ENCODE measurements around the gene CARD9. TPM values are rescaled to one million over a fixed set of nuclear protein-coding genes. Genes with fewer than 3 reads are reported as not detected.

CARD9 gene
- total RNA-seq, 4 donors from 2014 or later, result 1.1 to 5.6 (median 2.0) TPM

GRCh38 chr9:136370687-136371532 lies 2.6 kb downstream of the CARD9 start:
- DNase-seq, result no peak
- no peaks in the 10 kb centered on the region for H3K36me3 ChIP-seq
- H3K9me3 ChIP-seq, result no peaks in the 10 kb centered on the region
- no peaks in the 10 kb centered on the region for H3K27me3 ChIP-seq
- intact Hi-C loops (cut with DNase I; ENCODE audit: low total_unique reads), result no loop called here
- TF ChIP-seq CTCF (IDR thresholded peaks at IDR 0.05) (no peak), POLR2AphosphoS5 (IDR thresholded peaks at IDR 0.05) (no peak), POLR2A (IDR thresholded peaks at IDR 0.05) (no peak), EP300 (IDR thresholded peaks at IDR 0.05; ENCODE audit: low read depth) (no peak)
- in situ Hi-C loops (cut with MboI; ENCODE audit: low pct_ligation_motif_present in 1 of 4, low pct_unique_long_range_greater_than_20kb in 1 of 4, low sequenced_read_pairs in 3 of 4), result no loop called here
- 94% methylated on average over 45 of the region's 54 CpGs; no CpG with 5 or more reads in 1 of the 2 donors for WGBS, 2 donors (ENCODE audit: low coverage in 1 of 2)
- H3K4me1 ChIP-seq, result peaks cover 0 to 12% (median 6%) of the 10 kb centered on the region in 4 donors
- H3K4me3 ChIP-seq, result no peak overlapping the region
- H3K27ac ChIP-seq, result no peak overlapping the region

- DNase-seq, result no peak
- intact Hi-C loops (cut with DNase I; ENCODE audit: low total_unique reads), result no loop called here
- Histone ChIP-seq H3K36me3 (no peaks in the 10 kb centered on the region), H3K4me1 (peaks cover 0 to 12% (median 6%) of the 10 kb centered on the region in 4 donors), H3K27me3 (no peaks in the 10 kb centered on the region), H3K9me3 (no peaks in the 10 kb centered on the region), H3K4me3 (no peak overlapping the region), H3K27ac (no peak overlapping the region)
- TF ChIP-seq CTCF (IDR thresholded peaks at IDR 0.05), result no peak
- no peak for TF ChIP-seq POLR2A (IDR thresholded peaks at IDR 0.05)
- no peak for TF ChIP-seq EP300 (IDR thresholded peaks at IDR 0.05; ENCODE audit: low read depth)
- TF ChIP-seq POLR2AphosphoS5 (IDR thresholded peaks at IDR 0.05), result no peak
- in situ Hi-C loops (cut with MboI; ENCODE audit: low pct_ligation_motif_present in 1 of 4, low pct_unique_long_range_greater_than_20kb in 1 of 4, low sequenced_read_pairs in 3 of 4), result no loop called here
- WGBS, 2 donors (ENCODE audit: low coverage in 1 of 2), result 93% methylated on average over 19 of the region's 19 CpGs; no CpG with 5 or more reads in 1 of the 2 donors
Observed at GRCh38 chr9:136370037-136370436, 3.4 kb downstream of the CARD9 start.

- WGBS, 2 donors (ENCODE audit: low coverage in 1 of 2), result 78% methylated on average over 13 of the region's 18 CpGs; no CpG with 5 or more reads in 1 of the 2 donors
- intact Hi-C loops (cut with DNase I; ENCODE audit: low total_unique reads), result no loop called here
- peaks cover 5 to 15% (median 11%) of the 10 kb centered on the region in 4 donors for H3K4me1 ChIP-seq
- no peak for DNase-seq
- TF ChIP-seq POLR2AphosphoS5 (IDR thresholded peaks at IDR 0.05), result no peak
- no peak for TF ChIP-seq POLR2A (IDR thresholded peaks at IDR 0.05)
- no peak for TF ChIP-seq CTCF (IDR thresholded peaks at IDR 0.05)
- TF ChIP-seq EP300 (IDR thresholded peaks at IDR 0.05; ENCODE audit: low read depth), result no peak
- H3K27me3 ChIP-seq, result no peaks in the 10 kb centered on the region
- no peaks in the 10 kb centered on the region for H3K36me3 ChIP-seq
- H3K4me3 ChIP-seq, result no peak overlapping the region
- in situ Hi-C loops (cut with MboI; ENCODE audit: low pct_ligation_motif_present in 1 of 4, low pct_unique_long_range_greater_than_20kb in 1 of 4, low sequenced_read_pairs in 3 of 4), result no loop called here
- H3K9me3 ChIP-seq, result no peaks in the 10 kb centered on the region
- no peak overlapping the region for H3K27ac ChIP-seq
Observed at GRCh38 chr9:136368190-136368589, 5.3 kb downstream of the CARD9 start.

DNA sequence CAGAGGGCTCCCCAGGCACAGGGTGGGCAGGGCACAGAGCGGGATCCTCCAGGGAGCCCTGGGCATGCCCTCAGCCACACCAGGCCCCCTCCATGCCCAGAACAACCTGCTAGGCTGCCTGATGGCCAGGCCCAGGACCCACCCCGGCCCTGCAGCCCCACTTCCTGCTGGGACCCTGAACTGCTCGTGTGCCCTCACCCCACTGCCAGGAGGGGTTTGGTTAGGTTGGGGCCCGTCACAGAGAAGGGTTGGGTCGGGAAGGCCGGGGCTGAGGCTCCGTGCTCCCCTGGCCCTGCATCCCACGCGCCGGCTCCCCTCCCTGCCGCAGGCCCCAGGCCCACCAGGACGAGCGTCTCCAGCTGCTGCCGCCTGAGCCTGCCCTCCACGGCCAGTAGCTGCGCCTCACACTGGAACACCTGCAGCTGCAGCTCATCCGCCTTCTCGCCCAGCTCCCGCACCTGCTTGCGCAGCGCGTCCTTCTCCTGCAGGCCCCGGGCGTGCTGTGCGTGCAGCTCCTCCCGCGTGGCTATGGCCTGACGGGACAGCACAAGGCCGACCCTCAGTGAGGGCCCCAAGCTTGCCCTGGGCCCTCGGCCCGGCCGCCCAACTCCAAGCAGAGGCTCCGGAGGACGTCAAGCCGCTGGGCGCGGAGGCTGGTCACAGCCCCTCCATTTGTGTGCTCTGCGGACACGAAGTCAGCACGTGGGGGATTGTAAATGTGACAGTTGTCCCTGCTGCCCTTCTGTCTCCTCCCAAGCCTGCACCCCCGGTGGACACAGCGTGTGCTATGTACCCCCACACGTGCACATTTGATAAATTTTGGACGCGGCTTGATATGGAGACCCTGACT lies 5.9 kb downstream of the CARD9 start:
- WGBS, 2 donors (ENCODE audit: low coverage in 1 of 2), result 84% methylated on average over 44 of the region's 45 CpGs; no CpG with 5 or more reads in 1 of the 2 donors
- Histone ChIP-seq H3K9me3 (no peaks in the 10 kb centered on the region), H3K4me1 (peaks cover 9 to 18% (median 12%) of the 10 kb centered on the region in 4 donors), H3K4me3 (no peak overlapping the region), H3K27me3 (no peaks in the 10 kb centered on the region), H3K27ac (no peak overlapping the region), H3K36me3 (no peaks in the 10 kb centered on the region)
- no peak for TF ChIP-seq CTCF (IDR thresholded peaks at IDR 0.05)
- no peak for TF ChIP-seq POLR2AphosphoS5 (IDR thresholded peaks at IDR 0.05)
- TF ChIP-seq EP300 (IDR thresholded peaks at IDR 0.05; ENCODE audit: low read depth), result no peak
- TF ChIP-seq POLR2A (IDR thresholded peaks at IDR 0.05), result no peak
- no peak for DNase-seq
- intact Hi-C loops (cut with DNase I; ENCODE audit: low total_unique reads) (no loop called here), in situ Hi-C loops (cut with MboI; ENCODE audit: low pct_ligation_motif_present in 1 of 4, low pct_unique_long_range_greater_than_20kb in 1 of 4, low sequenced_read_pairs in 3 of 4) (no loop called here)

Measured in transverse colon (tissue), 4 donors.